Lower leg skin (tissue), 3 donors: Measurements from ENCODE around the gene ATP6V1G2.

Experiments used
- CTCF ChIP-seq, 3 donors: fragments of 450-650 bp; IDR thresholded peaks; one replicate each; pipeline ENCODE4 v1.5.1; 2016; ENCODE audit warnings: antibody characterized with exemption in 3 of 3, mild to moderate bottlenecking in 3 of 3, moderate library complexity in 2 of 3
- POLR2A ChIP-seq, 2 donors: fragments of 450-650 bp; IDR thresholded peaks; one replicate each; pipeline ENCODE4 v1.6.1; 2016 to 2017; ENCODE audit warnings: antibody characterized with exemption in 2 of 2, mild to moderate bottlenecking in 1 of 2, moderate library complexity in 1 of 2

GRCh38 chr6:31587791-31588777 lies 41.7 kb upstream of the ATP6V1G2 start:
- TF ChIP-seq CTCF (IDR thresholded peaks at IDR 0.05) (no peak), POLR2A (IDR thresholded peaks at IDR 0.05) (no peak)
